ENCODE results near the gene PLCB3.

Gene PLCB3

GRCh38 chr11:64268893-64269539, 17.7 kb downstream of the PLCB3 start:
- Histone ChIP-seq H3K27ac (ENCODE audit: low read depth, low read length, poor library complexity, severe bottlenecking) (peak overlapping the region; percentile 91), H4K20me1 (ENCODE audit: insufficient read depth, low read length) (no peaks in the 10 kb centered on the region), H3K27me3 (ENCODE audit: insufficient read depth, low read length) (no peaks in the 10 kb centered on the region), H3K4me3 (ENCODE audit: low read depth, low read length, poor library complexity, severe bottlenecking) (peak overlapping the region; percentile 74), H3K79me2 (ENCODE audit: insufficient read depth, low read length) (no peaks in the 10 kb centered on the region), H3F3A (ENCODE audit: insufficient read depth, low read length) (no peaks in the 10 kb centered on the region), H3K9ac (ENCODE audit: low read length) (peak overlapping the region; percentile 91), H2AFZ (ENCODE audit: low read length) (no peak overlapping the region), H3K9me3 (ENCODE audit: low read length) (no peaks in the 10 kb centered on the region), H3K36me3 (ENCODE audit: insufficient read depth, low read length) (no peaks in the 10 kb centered on the region), H3K4me1 (ENCODE audit: insufficient read depth, low read length, severe bottlenecking) (peaks cover 27% of the 10 kb centered on the region), H3K9me2 (ENCODE audit: low read depth, low read length) (no peaks in the 10 kb centered on the region), H3K4me2 (ENCODE audit: low read length) (peak overlapping the region; percentile 93)
- TF ChIP-seq, protein P1, sequence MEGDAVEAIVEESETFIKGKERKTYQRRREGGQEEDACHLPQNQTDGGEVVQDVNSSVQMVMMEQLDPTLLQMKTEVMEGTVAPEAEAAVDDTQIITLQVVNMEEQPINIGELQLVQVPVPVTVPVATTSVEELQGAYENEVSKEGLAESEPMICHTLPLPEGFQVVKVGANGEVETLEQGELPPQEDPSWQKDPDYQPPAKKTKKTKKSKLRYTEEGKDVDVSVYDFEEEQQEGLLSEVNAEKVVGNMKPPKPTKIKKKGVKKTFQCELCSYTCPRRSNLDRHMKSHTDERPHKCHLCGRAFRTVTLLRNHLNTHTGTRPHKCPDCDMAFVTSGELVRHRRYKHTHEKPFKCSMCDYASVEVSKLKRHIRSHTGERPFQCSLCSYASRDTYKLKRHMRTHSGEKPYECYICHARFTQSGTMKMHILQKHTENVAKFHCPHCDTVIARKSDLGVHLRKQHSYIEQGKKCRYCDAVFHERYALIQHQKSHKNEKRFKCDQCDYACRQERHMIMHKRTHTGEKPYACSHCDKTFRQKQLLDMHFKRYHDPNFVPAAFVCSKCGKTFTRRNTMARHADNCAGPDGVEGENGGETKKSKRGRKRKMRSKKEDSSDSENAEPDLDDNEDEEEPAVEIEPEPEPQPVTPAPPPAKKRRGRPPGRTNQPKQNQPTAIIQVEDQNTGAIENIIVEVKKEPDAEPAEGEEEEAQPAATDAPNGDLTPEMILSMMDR (IDR thresholded peaks at IDR 0.05; ENCODE audit: low read length), result peak; percentile 25; the same call in 1 of the 2 replicates
- TF ChIP-seq EZH2 (IDR thresholded peaks at IDR 0.05; ENCODE audit: borderline replicate concordance, low read length), result no peak

DNA sequence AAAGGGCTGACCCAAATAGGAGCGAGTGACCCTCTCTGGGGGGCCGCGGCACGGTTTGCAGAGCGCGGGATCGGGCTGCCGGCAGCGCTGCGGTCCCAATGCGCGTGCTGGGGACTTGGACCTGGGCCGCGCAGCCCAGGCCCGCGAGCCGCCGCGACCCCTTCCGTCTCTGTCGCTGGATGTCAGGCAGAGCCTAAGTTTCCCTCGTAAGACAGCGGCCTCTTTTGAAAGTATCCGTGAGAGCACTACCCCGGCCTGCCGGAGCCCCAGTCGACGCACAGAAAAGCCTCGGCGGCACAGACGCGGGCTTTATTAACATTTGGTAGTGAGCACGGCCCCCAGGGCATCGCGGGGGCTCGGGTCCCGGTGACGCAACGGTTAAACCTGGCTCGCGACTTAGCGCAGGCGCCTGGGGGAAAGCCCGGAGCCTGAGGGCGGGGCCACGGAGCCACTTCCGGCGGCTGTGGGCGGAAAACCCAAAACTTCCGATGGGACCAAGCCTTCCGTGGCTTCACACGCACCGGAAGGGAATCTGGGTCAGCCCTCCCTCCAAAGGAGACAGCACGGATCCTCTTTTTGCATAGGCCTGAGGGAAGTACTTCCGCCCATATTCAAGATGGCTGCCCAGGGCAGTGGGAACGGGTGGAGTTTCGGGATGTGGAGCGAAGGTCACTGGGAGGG, 18.4 kb downstream of the PLCB3 start:
- TF ChIP-seq, protein P1 (IDR thresholded peaks at IDR 0.05; ENCODE audit: low read length), result no peak
- no peak for TF ChIP-seq EZH2 (IDR thresholded peaks at IDR 0.05; ENCODE audit: borderline replicate concordance, low read length)
- H3K9me2 ChIP-seq (ENCODE audit: low read depth, low read length), result no peaks in the 10 kb centered on the region
- H3K36me3 ChIP-seq (ENCODE audit: insufficient read depth, low read length), result no peaks in the 10 kb centered on the region
- no peaks in the 10 kb centered on the region for H3K79me2 ChIP-seq (ENCODE audit: insufficient read depth, low read length)
- peak overlapping the region; percentile 91 for H3K27ac ChIP-seq (ENCODE audit: low read depth, low read length, poor library complexity, severe bottlenecking)
- H3K4me2 ChIP-seq (ENCODE audit: low read length), result peak overlapping the region; percentile 93
- peak overlapping the region; percentile 91 for H3K9ac ChIP-seq (ENCODE audit: low read length)
- H4K20me1 ChIP-seq (ENCODE audit: insufficient read depth, low read length), result no peaks in the 10 kb centered on the region
- peaks cover 27% of the 10 kb centered on the region for H3K4me1 ChIP-seq (ENCODE audit: insufficient read depth, low read length, severe bottlenecking)
- H3K4me3 ChIP-seq (ENCODE audit: low read depth, low read length, poor library complexity, severe bottlenecking), result peak overlapping the region; percentile 74
- H3F3A ChIP-seq (ENCODE audit: insufficient read depth, low read length), result no peaks in the 10 kb centered on the region
- no peak overlapping the region for H2AFZ ChIP-seq (ENCODE audit: low read length)
- no peaks in the 10 kb centered on the region for H3K27me3 ChIP-seq (ENCODE audit: insufficient read depth, low read length)
- H3K9me3 ChIP-seq (ENCODE audit: low read length), result no peaks in the 10 kb centered on the region

GRCh38 chr11:64275031-64275800, 23.9 kb downstream of the PLCB3 start:
- peaks cover 11% of the 10 kb centered on the region for H3K4me1 ChIP-seq (ENCODE audit: insufficient read depth, low read length, severe bottlenecking)
- no peaks in the 10 kb centered on the region for H3K79me2 ChIP-seq (ENCODE audit: insufficient read depth, low read length)
- H3K27ac ChIP-seq (ENCODE audit: low read depth, low read length, poor library complexity, severe bottlenecking), result no peak overlapping the region
- H3K9me3 ChIP-seq (ENCODE audit: low read length), result no peaks in the 10 kb centered on the region
- TF ChIP-seq, protein P1 (IDR thresholded peaks at IDR 0.05; ENCODE audit: low read length), result no peak
- no peak for TF ChIP-seq EZH2 (IDR thresholded peaks at IDR 0.05; ENCODE audit: borderline replicate concordance, low read length)
- no peaks in the 10 kb centered on the region for H3K9me2 ChIP-seq (ENCODE audit: low read depth, low read length)
- no peaks in the 10 kb centered on the region for H4K20me1 ChIP-seq (ENCODE audit: insufficient read depth, low read length)
- H3K9ac ChIP-seq (ENCODE audit: low read length), result no peak overlapping the region
- no peak overlapping the region for H2AFZ ChIP-seq (ENCODE audit: low read length)
- H3K4me3 ChIP-seq (ENCODE audit: low read depth, low read length, poor library complexity, severe bottlenecking), result no peak overlapping the region
- H3F3A ChIP-seq (ENCODE audit: insufficient read depth, low read length), result no peaks in the 10 kb centered on the region
- peaks cover 16% of the 10 kb centered on the region; the same call in 1 of the 2 replicates for H3K36me3 ChIP-seq (ENCODE audit: insufficient read depth, low read length)
- no peak overlapping the region for H3K4me2 ChIP-seq (ENCODE audit: low read length)
- H3K27me3 ChIP-seq (ENCODE audit: insufficient read depth, low read length), result no peaks in the 10 kb centered on the region

Measured in OCI-LY1 (cell line).